ENCODE measurements around the gene ASL.
"Not testable (repeated sequence)": the region's sequence is repeated elsewhere in the genome, so short reads cannot be mapped to it uniquely, and the experiment has no call there.

Gene ASL

GRCh38 chr7:66072208-66072607, 3.4 kb upstream of the ASL start:
- not testable (repeated sequence) for FAIRE-seq; DNase-seq (ENCODE audit: insufficient read length, low spot score)

GRCh38 chr7:66076462-66077329, 1.1 kb downstream of the ASL start:
- no peak for DNase-seq (ENCODE audit: insufficient read length, low spot score)
- FAIRE-seq, result no peak

- DNase-seq (ENCODE audit: insufficient read length, low spot score) (no peak), FAIRE-seq (no peak)
Measured at GRCh38 chr7:66078067-66078466, 2.4 kb downstream of the ASL start.

GRCh38 chr7:66082083-66082482, 6.5 kb downstream of the ASL start:
- FAIRE-seq (no peak), DNase-seq (ENCODE audit: insufficient read length, low spot score) (no peak)

GRCh38 chr7:66082886-66083415, 7.3 kb downstream of the ASL start:
- DNase-seq (ENCODE audit: insufficient read length, low spot score), result no peak
- no peak for FAIRE-seq

- no peak for DNase-seq (ENCODE audit: insufficient read length, low spot score)
- no peak for FAIRE-seq
Measured at GRCh38 chr7:66083677-66084076, 8.1 kb downstream of the ASL start.

- FAIRE-seq (no peak), DNase-seq (ENCODE audit: insufficient read length, low spot score) (no peak)
Measured at GRCh38 chr7:66088861-66089838, 13.5 kb downstream of the ASL start.

GRCh38 chr7:66092654-66093053, 17.0 kb downstream of the ASL start:
- FAIRE-seq (no peak), DNase-seq (ENCODE audit: insufficient read length, low spot score) (no peak)

GRCh38 chr7:66095010-66095409, 19.4 kb downstream of the ASL start:
- no peak for FAIRE-seq
- no peak for DNase-seq (ENCODE audit: insufficient read length, low spot score)

- FAIRE-seq (no peak), DNase-seq (ENCODE audit: insufficient read length, low spot score) (no peak)
Measured at GRCh38 chr7:66099232-66099550, 23.6 kb downstream of the ASL start.

- no peak for FAIRE-seq
- no peak for DNase-seq (ENCODE audit: insufficient read length, low spot score)
Measured at GRCh38 chr7:66099551-66100407, 24.2 kb downstream of the ASL start.

GRCh38 chr7:66100408-66101050, 24.9 kb downstream of the ASL start:
- DNase-seq (ENCODE audit: insufficient read length, low spot score) (no peak), FAIRE-seq (no peak)

GRCh38 chr7:66102168-66102567, 26.5 kb downstream of the ASL start:
- not testable (repeated sequence) for FAIRE-seq; DNase-seq (ENCODE audit: insufficient read length, low spot score)

GRCh38 chr7:66103994-66104393, 28.4 kb downstream of the ASL start:
- FAIRE-seq; DNase-seq (ENCODE audit: insufficient read length, low spot score): not testable (repeated sequence)

GRCh38 chr7:66105263-66105748, 29.7 kb downstream of the ASL start:
- FAIRE-seq (no peak), DNase-seq (ENCODE audit: insufficient read length, low spot score) (no peak)

GRCh38 chr7:66108410-66108809, 32.8 kb downstream of the ASL start:
- DNase-seq (ENCODE audit: insufficient read length, low spot score); FAIRE-seq: not testable (repeated sequence)

- DNase-seq (ENCODE audit: insufficient read length, low spot score) (peak; percentile 41), FAIRE-seq (peak; percentile 94)
Measured at GRCh38 chr7:66110856-66111255, 35.2 kb downstream of the ASL start.

- no peak for FAIRE-seq
- peak; percentile 70 for DNase-seq (ENCODE audit: insufficient read length, low spot score)
Measured at GRCh38 chr7:66114743-66115649, 39.4 kb downstream of the ASL start, which contains the start of gene CRCP. Gene CRCP (plus strand): TSS chr7:66114847. CDS start chr7:66114963, 116 bp downstream.
